ENCODE results near the gene DNAJB1.

DNAJB1 gene

DNA sequence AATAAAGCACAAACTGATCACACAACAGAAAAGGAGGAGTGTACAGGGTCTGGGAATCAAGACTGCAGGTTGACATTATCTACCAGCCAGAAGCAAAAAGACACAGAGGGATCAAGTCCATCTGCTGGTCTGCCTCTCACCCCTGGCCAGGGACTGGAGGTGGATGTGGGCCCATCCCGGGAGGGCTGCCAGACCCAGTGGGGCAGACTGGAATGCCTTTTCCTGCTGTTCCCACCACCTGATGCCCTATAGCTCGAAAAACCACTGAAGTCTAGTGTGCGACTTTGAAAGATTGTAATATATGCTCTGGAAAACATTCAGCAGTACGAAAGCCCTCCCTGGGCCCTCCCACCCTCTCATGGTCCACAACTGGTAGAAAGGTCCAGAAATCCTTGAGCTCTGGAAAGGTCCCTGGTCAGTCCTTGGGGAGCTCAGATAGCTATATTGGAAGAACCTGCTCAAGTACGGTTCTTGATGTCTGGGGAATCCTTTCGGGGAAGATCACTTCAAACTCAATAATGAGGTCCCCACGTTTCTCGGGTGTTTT, 2.6 kb downstream of the DNAJB1 start:
- H3K36me3 ChIP-seq (ENCODE audit: control insufficient read depth in 4 of 4, insufficient read depth in 4 of 4, low read length in 3 of 4), result peaks cover 7 to 33% (median 25%) of the 10 kb centered on the region in 4 experiments
- peaks cover 2 to 42% (median 25%) of the 10 kb centered on the region in 4 experiments for H3K4me1 ChIP-seq (ENCODE audit: control extremely low read depth in 1 of 4, control insufficient read depth in 4 of 4, insufficient read depth in 4 of 4, low read length in 3 of 4)
- no peaks in the 10 kb centered on the region for H3K9me3 ChIP-seq (ENCODE audit: control extremely low read depth in 1 of 5, control insufficient read depth in 4 of 5, insufficient read depth in 2 of 5, low read depth in 1 of 5, low read length in 4 of 5)
- CTCF ChIA-PET, result no interaction called here
- POLR2A ChIA-PET, result no interaction called here
- peak overlapping the region in 1 of 2 experiments; percentile 96 for H3K27ac ChIP-seq (ENCODE audit: insufficient read depth in 1 of 2, low read depth in 1 of 2, low read length in 2 of 2, poor library complexity in 1 of 2, severe bottlenecking in 2 of 2)
- 100% methylated on average over 2 of the region's 8 CpGs for WGBS (ENCODE audit: insufficient coverage)
- no peak for DNase-seq
- H3K27me3 ChIP-seq (replicated peaks in 2 of 5; ENCODE audit: control insufficient read depth in 4 of 5, insufficient read depth in 5 of 5, low read length in 4 of 5), result no peaks in the 10 kb centered on the region
- peak overlapping the region in 3 of 7 experiments; percentile 43 to 96 (median 86) for H3K4me3 ChIP-seq (ENCODE audit: control insufficient read depth in 1 of 7, extremely low read depth in 1 of 7, insufficient read depth in 4 of 7, low read depth in 2 of 7, low read length in 6 of 7)

DNA sequence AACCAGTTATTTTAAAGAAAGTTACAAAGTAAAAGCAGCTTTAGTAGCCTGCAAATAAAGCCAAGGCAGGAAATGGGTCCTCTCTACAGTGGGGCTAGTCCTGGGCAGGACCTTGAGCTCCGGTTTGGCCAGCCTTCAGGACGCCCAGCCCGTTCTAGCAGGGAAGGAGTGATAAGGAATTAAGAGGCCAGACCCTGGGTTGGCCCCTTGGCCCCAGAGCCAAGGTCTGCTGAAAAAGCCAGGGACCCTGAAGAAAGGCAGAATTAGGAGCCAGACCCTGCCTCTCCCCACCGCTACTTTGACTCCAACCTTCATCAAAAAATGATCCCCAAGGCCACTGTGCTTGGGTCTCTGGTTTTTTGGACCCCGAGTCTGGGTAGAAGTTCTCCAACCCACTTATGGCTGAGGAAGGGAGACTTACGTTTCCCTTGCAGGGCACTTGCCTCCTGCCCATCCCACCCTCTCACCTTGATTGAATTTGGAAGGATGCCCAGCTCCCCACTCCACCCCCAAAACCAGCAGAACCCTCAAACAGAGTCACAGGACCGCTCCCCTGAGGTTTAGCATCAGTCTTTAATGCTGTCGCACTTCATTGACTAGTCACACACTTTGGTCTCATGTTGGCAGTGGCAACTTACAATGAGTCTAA, 3.9 kb downstream of the DNAJB1 start:
- H3K4me3 ChIP-seq (ENCODE audit: control insufficient read depth in 1 of 7, extremely low read depth in 1 of 7, insufficient read depth in 4 of 7, low read depth in 2 of 7, low read length in 6 of 7), result no peak overlapping the region
- no peaks in the 10 kb centered on the region for H3K9me3 ChIP-seq (ENCODE audit: control extremely low read depth in 1 of 5, control insufficient read depth in 4 of 5, insufficient read depth in 2 of 5, low read depth in 1 of 5, low read length in 4 of 5)
- H3K27ac ChIP-seq (ENCODE audit: insufficient read depth in 1 of 2, low read depth in 1 of 2, low read length in 2 of 2, poor library complexity in 1 of 2, severe bottlenecking in 2 of 2), result peak overlapping the region in 1 of 2 experiments; percentile 17
- peaks cover 7 to 33% (median 25%) of the 10 kb centered on the region in 4 experiments for H3K36me3 ChIP-seq (ENCODE audit: control insufficient read depth in 4 of 4, insufficient read depth in 4 of 4, low read length in 3 of 4)
- WGBS (ENCODE audit: insufficient coverage), result 99% methylated on average over 8 of the region's 8 CpGs
- no peaks in the 10 kb centered on the region for H3K27me3 ChIP-seq (replicated peaks in 2 of 5; ENCODE audit: control insufficient read depth in 4 of 5, insufficient read depth in 5 of 5, low read length in 4 of 5)
- ChIA-PET CTCF (interaction anchor here (0.5 kb wide), 1 partner anchor 11 kb away, joined by 3 read pairs; no protein-coding TSS in a partner anchor), POLR2A (interaction anchor here (0.7 to 1.3 kb wide), 2 partner anchors 10 to 103 kb away, joined by 3 to 4 read pairs; no protein-coding TSS in a partner anchor)
- peaks cover 7 to 35% (median 29%) of the 10 kb centered on the region in 4 experiments for H3K4me1 ChIP-seq (ENCODE audit: control extremely low read depth in 1 of 4, control insufficient read depth in 4 of 4, insufficient read depth in 4 of 4, low read length in 3 of 4)
- DNase-seq, result no peak

DNA sequence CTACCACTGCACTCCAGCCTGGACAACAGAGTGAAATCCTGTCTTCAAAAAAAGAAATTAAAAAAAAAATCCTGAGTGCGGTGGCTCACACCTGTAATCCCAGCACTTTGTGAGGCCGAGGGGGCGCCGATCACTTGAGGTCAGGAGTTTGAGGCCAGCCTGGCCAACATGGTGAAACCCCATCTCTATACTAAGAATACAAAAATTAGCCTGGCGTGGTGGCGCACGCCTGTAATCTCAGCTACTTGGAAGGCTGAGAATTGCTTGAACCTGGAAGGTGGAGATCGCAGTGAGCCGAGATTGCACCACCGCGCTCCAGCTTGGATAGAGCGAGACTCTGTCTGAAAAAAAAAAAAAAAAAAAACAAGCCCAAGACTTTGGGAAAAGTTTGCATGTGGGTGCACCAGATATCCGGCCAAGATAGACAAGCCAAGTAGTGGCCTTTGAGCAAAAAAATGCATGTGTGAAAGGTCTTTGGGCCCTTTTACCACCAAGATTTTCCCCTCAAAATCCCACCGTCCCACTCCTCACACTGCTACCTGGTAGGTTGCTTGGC, 5.7 kb downstream of the DNAJB1 start:
- POLR2A ChIA-PET, result no interaction called here
- Histone ChIP-seq H3K4me3 (ENCODE audit: control insufficient read depth in 1 of 7, extremely low read depth in 1 of 7, insufficient read depth in 4 of 7, low read depth in 2 of 7, low read length in 6 of 7) (no peak overlapping the region), H3K27me3 (replicated peaks in 2 of 5; ENCODE audit: control insufficient read depth in 4 of 5, insufficient read depth in 5 of 5, low read length in 4 of 5) (no peaks in the 10 kb centered on the region), H3K4me1 (ENCODE audit: control extremely low read depth in 1 of 4, control insufficient read depth in 4 of 4, insufficient read depth in 4 of 4, low read length in 3 of 4) (peaks cover 7 to 27% (median 22%) of the 10 kb centered on the region in 4 experiments), H3K27ac (ENCODE audit: insufficient read depth in 1 of 2, low read depth in 1 of 2, low read length in 2 of 2, poor library complexity in 1 of 2, severe bottlenecking in 2 of 2) (no peak overlapping the region), H3K9me3 (ENCODE audit: control extremely low read depth in 1 of 5, control insufficient read depth in 4 of 5, insufficient read depth in 2 of 5, low read depth in 1 of 5, low read length in 4 of 5) (no peaks in the 10 kb centered on the region), H3K36me3 (ENCODE audit: control insufficient read depth in 4 of 4, insufficient read depth in 4 of 4, low read length in 3 of 4) (peaks cover 7 to 33% (median 25%) of the 10 kb centered on the region in 4 experiments)
- WGBS (ENCODE audit: insufficient coverage), result 97% methylated on average over 12 of the region's 14 CpGs
- DNase-seq, result no peak
- CTCF ChIA-PET, result interaction anchor here (0.9 kb wide), 1 partner anchor 15 kb away, joined by 3 read pairs; no protein-coding TSS in a partner anchor

DNA sequence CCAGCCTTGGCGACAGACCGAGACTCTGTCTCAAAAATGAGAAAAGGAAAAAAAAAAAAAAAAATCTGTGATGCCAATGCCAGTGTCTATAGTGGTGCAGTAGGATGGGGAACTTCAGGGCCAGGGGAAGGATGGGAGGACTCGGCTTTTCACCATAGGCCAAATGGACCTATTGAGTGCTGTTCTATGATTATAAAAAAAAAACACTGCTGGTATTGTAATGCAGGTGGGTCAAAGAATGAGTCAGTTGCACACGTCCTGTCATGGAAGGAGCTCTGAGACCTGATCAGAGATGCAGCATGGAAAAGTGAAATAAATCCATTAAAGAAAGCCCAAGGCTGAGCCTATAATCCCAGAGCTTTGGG, 7.0 kb downstream of the DNAJB1 start:
- no peak overlapping the region for H3K4me3 ChIP-seq (ENCODE audit: control insufficient read depth in 1 of 7, extremely low read depth in 1 of 7, insufficient read depth in 4 of 7, low read depth in 2 of 7, low read length in 6 of 7)
- no peaks in the 10 kb centered on the region for H3K27me3 ChIP-seq (replicated peaks in 2 of 5; ENCODE audit: control insufficient read depth in 4 of 5, insufficient read depth in 5 of 5, low read length in 4 of 5)
- DNase-seq, result no peak
- peaks cover 5 to 15% (median 12%) of the 10 kb centered on the region in 4 experiments for H3K4me1 ChIP-seq (ENCODE audit: control extremely low read depth in 1 of 4, control insufficient read depth in 4 of 4, insufficient read depth in 4 of 4, low read length in 3 of 4)
- peaks cover 7 to 26% (median 23%) of the 10 kb centered on the region in 4 experiments for H3K36me3 ChIP-seq (ENCODE audit: control insufficient read depth in 4 of 4, insufficient read depth in 4 of 4, low read length in 3 of 4)
- WGBS (ENCODE audit: insufficient coverage), result 100% methylated on average over 2 of the region's 4 CpGs
- H3K9me3 ChIP-seq (ENCODE audit: control extremely low read depth in 1 of 5, control insufficient read depth in 4 of 5, insufficient read depth in 2 of 5, low read depth in 1 of 5, low read length in 4 of 5), result no peaks in the 10 kb centered on the region
- POLR2A ChIA-PET, result interaction anchor here (0.6 to 0.7 kb wide), 2 partner anchors 18 to 85 kb away, joined by 3 read pairs; no protein-coding TSS in a partner anchor
- CTCF ChIA-PET, result interaction anchor here (0.6 kb wide), 1 partner anchor 12 kb away, joined by 3 read pairs; no protein-coding TSS in a partner anchor
- H3K27ac ChIP-seq (ENCODE audit: insufficient read depth in 1 of 2, low read depth in 1 of 2, low read length in 2 of 2, poor library complexity in 1 of 2, severe bottlenecking in 2 of 2), result no peak overlapping the region

DNA sequence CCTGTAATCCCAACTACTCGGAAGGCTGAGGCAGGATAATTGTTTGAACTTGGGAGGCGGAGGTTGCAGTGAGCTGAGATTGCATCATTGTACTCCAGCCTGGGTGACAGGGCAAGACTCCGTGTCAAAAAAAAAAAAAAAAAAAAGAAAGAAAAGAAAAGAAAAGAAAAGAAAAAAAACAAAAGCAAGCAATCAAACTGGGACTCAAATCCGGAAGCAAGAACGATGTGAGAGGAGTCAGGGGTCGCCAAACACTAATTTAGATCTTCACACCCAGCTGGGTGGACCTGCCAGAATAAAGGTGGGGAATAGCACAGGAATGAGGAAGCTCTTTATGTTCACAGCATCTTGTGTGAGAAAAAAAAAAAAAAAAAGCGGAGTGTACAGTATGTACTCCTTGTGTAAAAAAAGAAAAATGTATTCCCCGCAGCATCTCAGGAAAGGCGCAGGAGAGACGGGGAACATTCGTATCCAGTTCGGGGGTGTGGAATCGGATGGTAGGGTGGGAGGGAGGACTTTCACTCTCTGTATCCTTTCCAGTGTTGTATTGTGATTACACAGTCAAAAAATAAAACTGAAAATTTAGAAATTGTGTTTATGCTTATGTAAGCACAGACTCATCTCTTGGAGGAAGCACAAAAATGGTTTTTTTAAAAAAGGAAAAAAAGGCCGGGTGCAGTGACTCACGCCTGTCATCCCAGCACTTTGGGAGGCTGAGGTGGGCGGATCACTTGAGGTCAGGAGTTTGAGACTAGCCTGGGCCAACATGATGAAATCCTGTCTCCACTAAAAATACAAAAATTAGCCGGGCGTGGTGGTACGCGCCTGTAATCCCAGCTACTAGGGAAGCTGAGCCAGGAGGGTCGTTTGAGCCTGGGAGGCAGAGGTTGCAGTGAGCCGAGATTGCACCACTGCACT, 7.6 kb downstream of the DNAJB1 start:
- CTCF ChIA-PET, result interaction anchor here (0.6 to 1.9 kb wide), 5 partner anchors 15 to 79 kb away, joined by 3 to 7 read pairs (median 3); no protein-coding TSS in a partner anchor
- no peak overlapping the region for H3K27ac ChIP-seq (ENCODE audit: insufficient read depth in 1 of 2, low read depth in 1 of 2, low read length in 2 of 2, poor library complexity in 1 of 2, severe bottlenecking in 2 of 2)
- H3K4me1 ChIP-seq (ENCODE audit: control extremely low read depth in 1 of 4, control insufficient read depth in 4 of 4, insufficient read depth in 4 of 4, low read length in 3 of 4), result peaks cover 5 to 10% (median 9%) of the 10 kb centered on the region in 4 experiments

DNA sequence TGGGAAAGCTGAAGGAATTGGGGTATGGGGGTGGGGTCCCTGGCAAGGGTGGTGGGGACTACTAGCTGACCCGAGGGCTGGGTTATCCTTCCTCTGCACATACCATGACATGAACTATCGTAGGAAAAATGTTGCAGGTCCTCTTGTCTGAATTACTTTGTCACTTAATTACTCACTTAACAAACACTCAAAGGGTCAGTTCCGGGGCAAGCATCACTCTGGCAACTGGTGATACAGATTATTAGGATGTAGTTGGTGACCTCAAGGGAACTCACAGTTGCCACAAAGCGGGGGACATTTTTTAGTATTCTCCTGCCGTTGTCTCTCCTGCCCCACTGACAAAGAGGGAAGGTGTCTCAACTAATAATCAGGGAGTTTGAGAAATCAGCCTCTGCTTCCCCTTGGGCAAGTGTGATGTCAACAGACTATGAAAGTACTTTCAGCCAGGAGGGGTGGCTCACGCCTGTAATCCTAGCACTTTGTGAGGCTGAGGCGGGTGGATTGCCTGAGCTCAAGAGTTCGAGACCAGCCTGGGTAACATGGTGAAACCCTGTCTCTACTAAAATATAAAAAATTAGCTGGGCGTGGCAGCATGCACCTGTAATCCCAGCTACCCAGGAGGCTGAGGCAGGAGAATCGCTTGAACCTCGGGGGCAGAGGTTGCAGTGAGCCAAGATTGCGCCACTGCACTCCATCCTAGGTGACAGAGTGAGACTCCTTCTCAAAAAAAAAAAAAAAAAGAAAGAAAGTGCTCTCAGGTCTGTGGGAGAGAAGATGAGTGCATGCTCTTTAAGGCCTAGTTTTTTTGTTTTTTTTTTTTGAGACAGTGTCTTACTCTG, 10.3 kb downstream of the DNAJB1 start:
- no peak for DNase-seq
- ChIA-PET CTCF (interaction anchor here (0.9 to 2.8 kb wide), 4 partner anchors 10 to 46 kb away, joined by 3 to 15 read pairs (median 4); partner anchors contain the start of gene GIPC1), POLR2A (interaction anchor here (1.5 kb wide), 1 partner anchor 10 kb away, joined by 12 read pairs; the partner anchor contains the start of gene DNAJB1)

More for the DNA sequence above, 7.6 kb downstream of the DNAJB1 start:
- POLR2A ChIA-PET, result interaction anchor here (1.0 to 2.3 kb wide), 2 partner anchors 8 to 14 kb away, joined by 4 to 32 read pairs; partner anchors contain the start of gene DNAJB1
- DNase-seq, result peak in 2 of 3 donors; percentile 42 to 58
- no peaks in the 10 kb centered on the region for H3K27me3 ChIP-seq (replicated peaks in 2 of 5; ENCODE audit: control insufficient read depth in 4 of 5, insufficient read depth in 5 of 5, low read length in 4 of 5)
- H3K36me3 ChIP-seq (ENCODE audit: control insufficient read depth in 4 of 4, insufficient read depth in 4 of 4, low read length in 3 of 4), result peaks cover 7 to 20% (median 16%) of the 10 kb centered on the region in 4 experiments
- no peaks in the 10 kb centered on the region for H3K9me3 ChIP-seq (ENCODE audit: control extremely low read depth in 1 of 5, control insufficient read depth in 4 of 5, insufficient read depth in 2 of 5, low read depth in 1 of 5, low read length in 4 of 5)
- 89% methylated on average over 9 of the region's 22 CpGs for WGBS (ENCODE audit: insufficient coverage)
- no peak overlapping the region for H3K4me3 ChIP-seq (ENCODE audit: control insufficient read depth in 1 of 7, extremely low read depth in 1 of 7, insufficient read depth in 4 of 7, low read depth in 2 of 7, low read length in 6 of 7)

More for the DNA sequence above, 10.3 kb downstream of the DNAJB1 start:
- Histone ChIP-seq H3K27ac (ENCODE audit: insufficient read depth in 1 of 2, low read depth in 1 of 2, low read length in 2 of 2, poor library complexity in 1 of 2, severe bottlenecking in 2 of 2) (no peak overlapping the region), H3K27me3 (replicated peaks in 2 of 5; ENCODE audit: control insufficient read depth in 4 of 5, insufficient read depth in 5 of 5, low read length in 4 of 5) (no peaks in the 10 kb centered on the region), H3K9me3 (ENCODE audit: control extremely low read depth in 1 of 5, control insufficient read depth in 4 of 5, insufficient read depth in 2 of 5, low read depth in 1 of 5, low read length in 4 of 5) (no peaks in the 10 kb centered on the region), H3K36me3 (ENCODE audit: control insufficient read depth in 4 of 4, insufficient read depth in 4 of 4, low read length in 3 of 4) (no peaks in the 10 kb centered on the region), H3K4me1 (ENCODE audit: control extremely low read depth in 1 of 4, control insufficient read depth in 4 of 4, insufficient read depth in 4 of 4, low read length in 3 of 4) (peaks cover 5 to 11% (median 6%) of the 10 kb centered on the region in 4 experiments), H3K4me3 (ENCODE audit: control insufficient read depth in 1 of 7, extremely low read depth in 1 of 7, insufficient read depth in 4 of 7, low read depth in 2 of 7, low read length in 6 of 7) (no peak overlapping the region)
- WGBS (ENCODE audit: insufficient coverage), result 90% methylated on average over 6 of the region's 12 CpGs

All from common myeloid progenitor, CD34-positive (primary cell).